Keratinocyte (primary cell): ENCODE data around the gene BHLHE40. TPM values are rescaled to one million over a fixed set of nuclear protein-coding genes. Genes with fewer than 3 reads are reported as not detected.

Experiments
- DNase-seq: peaks from one replicate; pipeline ENCODE4 v3.0.0-alpha.2; 2011; ENCODE audit warnings: low read depth, missing footprints, low spot score
- FAIRE-seq: peaks from 2 replicates; lab custom pipeline; 2011; peaks lifted over from hg19 to GRCh38; lab: Jason Lieb, UNC
- H2AFZ ChIP-seq: 2 replicates; pipeline ENCODE4 v1.6.0; 2012; ENCODE audit warnings: low read length, control low read depth, inconsistent platforms; ENCODE audit not compliant: control insufficient read depth
- H3K27ac ChIP-seq: 2 replicates; pipeline ENCODE4 v1.5.1; 2011; ENCODE audit warnings: low read length; ENCODE audit not compliant: control insufficient read depth, insufficient read depth
- H3K27me3 ChIP-seq: 3 replicates; pipeline ENCODE4 v1.6.0; 2011; ENCODE audit warnings: low read length; ENCODE audit not compliant: control insufficient read depth, insufficient read depth; ENCODE audit errors: extremely low read depth
- H3K36me3 ChIP-seq, 2 experiments: 2 replicates in 1 of 2; 3 replicates in 1 of 2; pipeline ENCODE4 v1.5.1; 2011; ENCODE audit warnings: low read length in 2 of 2, mild to moderate bottlenecking in 1 of 2; ENCODE audit not compliant: control insufficient read depth in 2 of 2, insufficient read depth in 2 of 2; ENCODE audit errors: extremely low read depth in 1 of 2
- H3K4me1 ChIP-seq: 3 replicates; pipeline ENCODE4 v1.5.1; 2011; ENCODE audit warnings: low read length; ENCODE audit not compliant: control insufficient read depth, insufficient read depth; ENCODE audit errors: extremely low read depth
- H3K4me2 ChIP-seq: 3 replicates; pipeline ENCODE4 v1.6.0; 2011; ENCODE audit warnings: low read depth, low read length; ENCODE audit not compliant: control insufficient read depth, insufficient read depth; ENCODE audit errors: extremely low read depth
- H3K4me3 ChIP-seq, 3 experiments: fragments of 200-600 bp in 1 of 3; sonication (generic) in 1 of 3; 2 replicates in 2 of 3; 3 replicates in 1 of 3; pipeline ENCODE4 v1.5.1; 2011 to 2016; ENCODE audit warnings: low read length in 3 of 3, mild to moderate bottlenecking in 3 of 3, control low read depth in 2 of 3, inconsistent platforms in 1 of 3, low read depth in 1 of 3, mixed read lengths in 1 of 3, mixed run types in 1 of 3, moderate library complexity in 1 of 3; ENCODE audit not compliant: control insufficient read depth in 2 of 3, insufficient read depth in 2 of 3; ENCODE audit errors: extremely low read depth in 1 of 3
- H3K79me2 ChIP-seq: 2 replicates; pipeline ENCODE4 v1.6.0; 2012; ENCODE audit warnings: low read length; ENCODE audit not compliant: control insufficient read depth, insufficient read depth
- H3K9ac ChIP-seq: 3 replicates; pipeline ENCODE4 v1.6.0; 2011; ENCODE audit warnings: low read length; ENCODE audit not compliant: control insufficient read depth, insufficient read depth; ENCODE audit errors: extremely low read depth
- H3K9me1 ChIP-seq: 3 replicates; pipeline ENCODE4 v1.6.0; 2011; ENCODE audit warnings: low read length; ENCODE audit not compliant: control insufficient read depth, insufficient read depth; ENCODE audit errors: extremely low read depth
- H3K9me3 ChIP-seq: 2 replicates; pipeline ENCODE4 v1.5.1; 2012; ENCODE audit warnings: low read depth, low read length; ENCODE audit not compliant: control insufficient read depth
- H4K20me1 ChIP-seq: 3 replicates; pipeline ENCODE4 v1.6.0; 2011; ENCODE audit warnings: low read length; ENCODE audit not compliant: control insufficient read depth, insufficient read depth; ENCODE audit errors: extremely low read depth
- EZH2 ChIP-seq: IDR thresholded peaks from one replicate; pipeline ENCODE4 v1.6.1; 2012; ENCODE audit warnings: inconsistent platforms, mild to moderate bottlenecking, low read length, moderate library complexity
- dilution Hi-C: fragments of 300-500 bp; cut with MboI; formaldehyde crosslinking; loops from one replicate; pipeline ENCODE4 v1.7.0; 2020; ENCODE audit warnings: low sequenced_read_pairs; ENCODE audit not compliant: extremely low pct_ligation_motif_present
- polyA plus RNA-seq, 5 experiments: library from polyadenylated mRNA; depleted of rRNA in 3 of 5; stranded (reverse) in 3 of 5; stranded (forward) in 1 of 5; unstranded in 1 of 5; fragments of >200 nt; gene quantifications; 1 replicate in 1 of 5; 2 replicates in 3 of 5; 3 replicates in 1 of 5; pipeline versions ENCODE4 v1.2.1 to v1.2.3, GENCODE V29; 2011 to 2012; ENCODE audit warnings: missing spikeins in 2 of 5, low read depth in 1 of 5, low replicate concordance in 1 of 5
- TF ChIP-seq, protein P1 (sequence below), 3 experiments: IDR thresholded peaks in 1 of 3; conservative IDR thresholded peaks in 1 of 3; optimal IDR thresholded peaks in 1 of 3; 2 replicates in 2 of 3; 3 replicates in 1 of 3; pipeline versions ENCODE3 to v1.5.1; 2011; ENCODE audit warnings: low read length in 3 of 3, mild to moderate bottlenecking in 3 of 3, moderate library complexity in 2 of 3, control low read depth in 1 of 3, inconsistent platforms in 1 of 3; ENCODE audit not compliant: insufficient read depth in 2 of 3; ENCODE audit errors: extremely low read depth in 1 of 3

Gene BHLHE40
- polyA plus RNA-seq, 1 donor (not counting 4 experiments of a cell fraction or from before 2014, with no cell fraction given): 95.7 TPM

DNA sequence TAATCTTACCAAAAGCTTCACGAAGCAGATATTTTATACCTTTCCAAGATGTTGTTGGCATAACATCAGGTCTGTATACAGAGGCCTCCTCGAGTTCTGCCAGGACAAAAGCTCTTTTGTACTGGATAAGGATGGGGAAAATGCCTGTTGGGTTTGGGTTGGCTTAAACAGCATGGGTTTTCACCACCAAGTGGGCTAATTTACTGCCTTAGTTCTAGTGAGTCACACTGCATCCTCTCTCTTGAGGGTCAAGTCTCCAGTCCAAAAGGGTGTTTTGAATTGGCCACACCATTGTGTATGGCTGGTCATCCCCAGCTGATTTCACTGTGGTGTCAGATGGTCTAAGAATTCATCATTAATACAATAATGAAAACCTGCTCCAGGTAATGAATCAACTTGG, 26.1 kb upstream of the BHLHE40 start:
- Histone ChIP-seq H3K9ac (no peak overlapping the region), H3K4me3 (no peak overlapping the region), H3K36me3 (no peaks in the 10 kb centered on the region), H3K9me1 (no peaks in the 10 kb centered on the region), H3K9me3 (no peaks in the 10 kb centered on the region), H3K27ac (no peak overlapping the region), H3K27me3 (no peaks in the 10 kb centered on the region), H3K79me2 (no peaks in the 10 kb centered on the region), H4K20me1 (no peaks in the 10 kb centered on the region), H3K4me1 (no peaks in the 10 kb centered on the region), H3K4me2 (no peak overlapping the region), H2AFZ (no peak overlapping the region)
- DNase-seq (no peak), FAIRE-seq (no peak)
- dilution Hi-C loops: no loop called here
- TF ChIP-seq EZH2: no peak
- TF ChIP-seq, protein P1, sequence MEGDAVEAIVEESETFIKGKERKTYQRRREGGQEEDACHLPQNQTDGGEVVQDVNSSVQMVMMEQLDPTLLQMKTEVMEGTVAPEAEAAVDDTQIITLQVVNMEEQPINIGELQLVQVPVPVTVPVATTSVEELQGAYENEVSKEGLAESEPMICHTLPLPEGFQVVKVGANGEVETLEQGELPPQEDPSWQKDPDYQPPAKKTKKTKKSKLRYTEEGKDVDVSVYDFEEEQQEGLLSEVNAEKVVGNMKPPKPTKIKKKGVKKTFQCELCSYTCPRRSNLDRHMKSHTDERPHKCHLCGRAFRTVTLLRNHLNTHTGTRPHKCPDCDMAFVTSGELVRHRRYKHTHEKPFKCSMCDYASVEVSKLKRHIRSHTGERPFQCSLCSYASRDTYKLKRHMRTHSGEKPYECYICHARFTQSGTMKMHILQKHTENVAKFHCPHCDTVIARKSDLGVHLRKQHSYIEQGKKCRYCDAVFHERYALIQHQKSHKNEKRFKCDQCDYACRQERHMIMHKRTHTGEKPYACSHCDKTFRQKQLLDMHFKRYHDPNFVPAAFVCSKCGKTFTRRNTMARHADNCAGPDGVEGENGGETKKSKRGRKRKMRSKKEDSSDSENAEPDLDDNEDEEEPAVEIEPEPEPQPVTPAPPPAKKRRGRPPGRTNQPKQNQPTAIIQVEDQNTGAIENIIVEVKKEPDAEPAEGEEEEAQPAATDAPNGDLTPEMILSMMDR (optimal IDR thresholded peaks at IDR 0.05 in 1 of 3, IDR thresholded peaks at IDR 0.05 in 1 of 3, conservative IDR thresholded peaks at IDR 0.05 in 1 of 3; ENCODE audit: extremely low read depth in 1 of 3, insufficient read depth in 2 of 3, low read length in 3 of 3): no peak

DNA sequence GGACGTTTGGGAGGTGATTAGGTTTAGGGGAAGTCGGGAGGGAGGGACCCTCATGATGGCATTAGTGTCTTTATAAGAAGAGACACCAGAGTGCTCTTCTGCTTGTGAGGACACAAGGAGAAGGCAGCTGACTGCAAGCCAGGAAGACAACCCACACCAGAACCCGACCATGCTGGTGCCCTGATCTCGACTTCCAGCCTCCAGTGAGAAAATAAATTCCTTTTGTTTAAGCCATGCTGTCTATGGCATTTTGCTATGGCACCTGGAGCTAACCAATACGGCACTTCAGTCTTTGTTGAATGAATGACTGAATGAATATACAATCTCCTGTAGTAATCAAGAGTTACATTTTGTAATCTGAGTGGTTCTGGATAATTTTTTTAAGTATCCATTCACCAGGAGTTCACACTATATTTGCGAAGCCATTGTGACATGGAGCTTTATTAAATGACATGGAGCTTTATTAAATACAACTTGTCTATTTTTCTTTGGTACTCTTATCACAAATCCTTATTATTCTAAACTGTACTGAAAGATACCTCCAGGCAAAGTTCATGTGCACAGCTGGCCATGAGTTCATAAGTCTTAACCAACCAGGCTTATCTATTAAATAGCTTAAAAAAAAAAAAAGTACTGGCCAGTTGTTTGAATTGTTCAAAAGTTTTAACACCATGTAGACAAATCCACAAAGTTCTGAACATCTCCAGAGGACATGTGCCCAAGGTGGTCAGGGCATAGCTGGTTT, 24.8 kb upstream of the BHLHE40 start:
- Histone ChIP-seq H3K27ac (no peak overlapping the region), H3K36me3 (no peaks in the 10 kb centered on the region), H3K79me2 (no peaks in the 10 kb centered on the region), H3K9ac (no peak overlapping the region), H3K27me3 (no peaks in the 10 kb centered on the region), H4K20me1 (no peaks in the 10 kb centered on the region), H3K9me1 (no peaks in the 10 kb centered on the region), H3K4me1 (no peaks in the 10 kb centered on the region), H3K4me3 (no peak overlapping the region), H2AFZ (no peak overlapping the region), H3K9me3 (no peaks in the 10 kb centered on the region), H3K4me2 (no peak overlapping the region)
- no peak for DNase-seq
- TF ChIP-seq, protein P1 (optimal IDR thresholded peaks at IDR 0.05 in 1 of 3, IDR thresholded peaks at IDR 0.05 in 1 of 3, conservative IDR thresholded peaks at IDR 0.05 in 1 of 3; ENCODE audit: extremely low read depth in 1 of 3, insufficient read depth in 2 of 3, low read length in 3 of 3): no peak
- TF ChIP-seq EZH2: no peak
- FAIRE-seq: no peak
- dilution Hi-C loops: no loop called here
